VCaP (cell line): ENCODE data around the gene ICE1.
"Not testable (repeated sequence)": the region's sequence is repeated elsewhere in the genome, so short reads cannot be mapped to it uniquely, and the experiment has no call there.

Experiments used
- H3K27ac ChIP-seq: fragments of 450-650 bp; 2 replicates; pipeline ENCODE4 v1.5.1; 2017
- TF ChIP-seq, protein P1 (sequence below): fragments of 450-650 bp; conservative IDR thresholded peaks from 2 replicates; pipeline ENCODE4 v1.5.1; 2017; ENCODE audit warnings: mild to moderate bottlenecking, moderate library complexity

The ICE1 gene

DNA sequence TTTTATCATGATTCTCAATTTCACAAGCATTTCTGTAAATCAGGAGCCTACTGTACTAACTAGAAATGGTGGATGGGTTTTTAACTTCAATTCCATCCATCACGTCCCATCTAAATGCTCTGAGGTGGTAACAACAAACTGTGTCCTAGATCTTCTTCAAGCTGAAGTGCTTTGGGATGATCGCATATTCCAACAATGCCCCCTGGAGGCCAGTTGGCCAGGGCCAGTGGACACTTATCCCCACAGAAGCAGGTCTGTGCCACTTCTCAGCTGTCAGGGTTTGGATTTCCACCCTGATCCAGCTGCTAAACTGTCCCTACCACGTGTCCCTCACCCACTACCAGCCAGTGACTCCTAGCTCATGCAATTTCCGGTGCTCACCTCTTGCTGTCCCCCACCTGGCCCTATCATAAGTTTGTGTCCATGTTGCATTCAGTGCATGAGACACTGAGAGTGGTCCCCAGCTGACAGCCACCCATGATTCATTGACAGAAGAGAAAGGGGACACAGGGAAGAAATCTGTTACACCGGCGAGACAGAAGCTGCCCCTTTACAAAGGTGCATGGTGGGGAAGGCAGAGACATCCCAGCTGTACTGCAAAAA is 28.0 kb upstream of the ICE1 start:
- TF ChIP-seq, protein P1, sequence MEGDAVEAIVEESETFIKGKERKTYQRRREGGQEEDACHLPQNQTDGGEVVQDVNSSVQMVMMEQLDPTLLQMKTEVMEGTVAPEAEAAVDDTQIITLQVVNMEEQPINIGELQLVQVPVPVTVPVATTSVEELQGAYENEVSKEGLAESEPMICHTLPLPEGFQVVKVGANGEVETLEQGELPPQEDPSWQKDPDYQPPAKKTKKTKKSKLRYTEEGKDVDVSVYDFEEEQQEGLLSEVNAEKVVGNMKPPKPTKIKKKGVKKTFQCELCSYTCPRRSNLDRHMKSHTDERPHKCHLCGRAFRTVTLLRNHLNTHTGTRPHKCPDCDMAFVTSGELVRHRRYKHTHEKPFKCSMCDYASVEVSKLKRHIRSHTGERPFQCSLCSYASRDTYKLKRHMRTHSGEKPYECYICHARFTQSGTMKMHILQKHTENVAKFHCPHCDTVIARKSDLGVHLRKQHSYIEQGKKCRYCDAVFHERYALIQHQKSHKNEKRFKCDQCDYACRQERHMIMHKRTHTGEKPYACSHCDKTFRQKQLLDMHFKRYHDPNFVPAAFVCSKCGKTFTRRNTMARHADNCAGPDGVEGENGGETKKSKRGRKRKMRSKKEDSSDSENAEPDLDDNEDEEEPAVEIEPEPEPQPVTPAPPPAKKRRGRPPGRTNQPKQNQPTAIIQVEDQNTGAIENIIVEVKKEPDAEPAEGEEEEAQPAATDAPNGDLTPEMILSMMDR: peak; percentile 73
- not testable (repeated sequence) for H3K27ac ChIP-seq

DNA sequence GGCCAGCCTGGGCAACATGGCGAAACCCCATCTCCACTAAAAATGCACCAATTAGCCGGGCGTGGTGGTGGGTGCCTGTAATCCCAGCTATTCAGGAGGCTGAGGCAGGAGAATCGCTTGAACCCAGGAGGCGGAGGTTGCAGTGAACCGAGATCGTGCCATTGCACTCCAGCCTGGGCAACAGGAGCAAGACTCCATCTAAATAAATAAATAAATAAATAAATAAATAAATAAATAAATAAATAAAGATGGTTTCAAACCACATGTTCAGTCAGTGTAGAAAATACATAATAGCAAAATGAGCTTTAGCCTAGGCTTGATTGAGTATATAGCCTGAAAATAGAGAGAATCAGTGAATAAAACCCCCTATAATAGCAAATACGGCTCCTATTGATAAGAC is 27.4 kb upstream of the ICE1 start:
- H3K27ac ChIP-seq: not testable (repeated sequence)

DNA sequence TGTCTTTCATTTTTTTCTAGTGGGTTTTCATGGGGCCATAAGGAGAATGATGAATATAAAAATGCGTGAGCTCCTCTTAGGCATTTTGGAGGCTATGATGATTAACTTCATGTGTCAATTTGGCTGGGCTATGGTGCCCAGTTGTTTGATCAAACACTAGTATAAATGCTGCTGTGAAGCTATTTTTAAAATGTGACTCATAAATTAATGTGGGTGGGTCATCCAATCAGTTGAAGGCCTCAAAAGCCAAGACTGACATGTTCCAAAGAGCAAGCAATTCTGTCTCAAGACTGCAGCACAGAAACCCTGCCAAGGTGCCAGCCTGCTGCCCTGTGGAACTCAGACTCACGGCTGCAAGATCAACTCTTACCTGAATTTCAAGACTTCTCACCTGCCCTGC is 24.4 kb upstream of the ICE1 start:
- TF ChIP-seq, protein P1: no peak
- H3K27ac ChIP-seq: no peak overlapping the region

DNA sequence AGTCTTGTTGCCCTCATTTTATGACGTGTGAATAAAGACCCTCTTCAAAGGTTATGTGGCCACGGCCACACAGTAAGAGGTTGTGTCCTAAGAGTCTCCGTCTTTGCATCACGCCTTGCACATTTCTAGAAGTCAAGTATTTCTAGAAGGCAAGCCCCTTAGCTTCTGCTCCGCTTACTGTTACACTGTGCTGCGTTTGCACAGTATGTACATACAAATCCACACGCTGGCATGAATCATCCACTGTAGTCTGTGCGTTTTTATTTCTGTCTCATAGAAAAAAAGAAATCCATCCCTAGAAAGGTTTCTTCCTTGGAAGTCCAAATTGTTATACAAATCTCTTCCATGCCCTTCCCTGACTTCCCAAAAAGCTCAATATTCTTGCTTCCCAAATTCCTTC is 21.4 kb upstream of the ICE1 start:
- no peak overlapping the region for H3K27ac ChIP-seq
- TF ChIP-seq, protein P1: no peak

DNA sequence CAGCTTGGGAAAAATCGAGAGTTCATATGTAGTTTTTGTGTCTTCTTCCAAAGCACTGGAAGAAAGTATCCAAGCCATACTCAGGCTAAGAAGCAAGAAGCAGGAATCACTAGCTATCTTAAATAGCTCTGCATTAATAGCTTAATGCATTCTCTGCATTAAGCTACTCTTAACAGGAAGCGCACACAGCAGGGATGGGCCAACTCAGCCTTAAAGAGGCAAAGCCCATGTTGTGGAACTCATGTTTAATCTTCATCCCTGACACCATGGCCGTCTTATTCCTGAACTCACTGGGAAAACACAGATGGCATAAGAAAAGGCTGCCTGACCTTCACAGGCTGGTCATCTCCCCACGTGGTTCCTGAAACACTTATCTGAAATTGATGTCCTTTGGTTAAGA is 18.7 kb upstream of the ICE1 start:
- H3K27ac ChIP-seq: no peak overlapping the region
- TF ChIP-seq, protein P1: no peak

DNA sequence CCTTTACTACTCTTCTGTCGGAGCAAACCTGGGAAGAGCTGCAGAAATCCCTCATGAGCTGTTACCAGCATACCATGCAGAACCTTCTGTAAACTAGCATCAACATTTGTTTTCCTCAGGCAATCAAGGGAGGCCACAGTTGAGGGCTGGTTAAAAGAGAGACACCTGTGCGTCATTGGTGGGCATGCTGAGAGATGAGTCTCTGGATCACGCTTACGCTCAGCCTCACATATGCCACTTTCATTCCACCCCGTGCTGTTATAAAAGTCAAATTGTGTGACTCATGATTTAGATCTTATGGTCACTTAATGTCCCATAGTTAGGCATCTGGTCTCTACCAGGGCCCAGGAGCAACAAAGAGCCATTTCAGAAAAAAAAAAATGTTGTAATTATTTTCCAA is 18.1 kb upstream of the ICE1 start:
- TF ChIP-seq, protein P1: no peak
- no peak overlapping the region for H3K27ac ChIP-seq

DNA sequence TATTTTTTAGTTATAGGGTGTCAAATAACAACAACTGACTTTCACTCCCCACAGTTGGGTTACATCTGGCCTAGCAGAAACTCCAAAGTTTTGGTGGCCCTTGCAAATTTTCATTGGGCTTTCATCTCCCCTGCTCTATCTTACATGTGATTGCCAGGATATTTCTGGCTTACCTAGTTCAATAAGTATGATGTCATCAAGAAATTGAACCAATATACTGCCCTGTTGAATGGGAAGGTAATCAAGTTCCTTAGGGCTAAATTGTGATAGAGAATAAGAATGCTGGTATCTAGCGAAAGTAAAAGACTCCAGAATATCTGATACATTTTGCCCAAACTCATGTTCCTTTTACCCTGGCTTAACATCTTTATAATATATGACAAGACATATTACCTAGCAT is 17.0 kb upstream of the ICE1 start:
- H3K27ac ChIP-seq: no peak overlapping the region
- TF ChIP-seq, protein P1: no peak

DNA sequence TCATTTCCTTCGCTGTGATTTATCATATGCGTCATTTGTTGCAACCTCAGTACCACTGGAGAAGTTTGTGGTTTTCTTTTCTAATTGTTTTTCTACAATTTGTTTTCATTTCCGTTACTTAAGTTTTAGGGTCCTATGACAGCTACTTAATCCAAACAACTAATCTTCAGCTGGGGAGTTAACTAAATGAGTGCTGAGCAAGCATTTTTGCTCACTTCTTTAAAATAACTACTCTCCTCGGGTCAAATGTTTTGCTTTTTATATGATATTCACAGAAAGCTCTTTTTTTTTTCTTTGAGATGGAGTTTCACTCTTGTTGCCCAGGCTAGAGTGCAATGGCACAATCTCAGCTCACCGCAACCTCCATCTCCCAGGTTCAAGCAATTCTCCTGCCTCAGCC is 14.6 kb upstream of the ICE1 start:
- TF ChIP-seq, protein P1: no peak
- H3K27ac ChIP-seq: no peak overlapping the region
